SJSA1 (cell line): Measurements from ENCODE around the gene TMEM190. TPM values are rescaled to one million over a fixed set of nuclear protein-coding genes. Genes with fewer than 3 reads are reported as not detected.

Experiments used
- DNase-seq, 2 experiments: peaks; one replicate each; pipeline ENCODE4 v3.0.0-alpha.2; 2015 to 2020; ENCODE audit warnings: low spot score in 2 of 2, low read depth in 1 of 2
- H3K27ac ChIP-seq: fragments of 250-450 bp; sonication (Bioruptor Pico); 2 replicates; pipeline ENCODE4 v1.5.1; 2020; ENCODE audit warnings: mild to moderate bottlenecking, moderate library complexity
- H3K27me3 ChIP-seq: fragments of 250-450 bp; sonication (Bioruptor Pico); replicated peaks from 2 replicates; pipeline ENCODE4 v1.5.1; 2020; ENCODE audit warnings: mild to moderate bottlenecking, moderate library complexity
- H3K36me3 ChIP-seq: fragments of 250-450 bp; sonication (Bioruptor Pico); 2 replicates; pipeline ENCODE4 v1.5.1; 2020; ENCODE audit warnings: mild to moderate bottlenecking
- H3K4me1 ChIP-seq: fragments of 250-450 bp; sonication (Bioruptor Pico); replicated peaks from 2 replicates; pipeline ENCODE4 v1.6.1; 2021; ENCODE audit warnings: mild to moderate bottlenecking
- H3K4me3 ChIP-seq: fragments of 250-450 bp; sonication (Bioruptor Pico); 2 replicates; pipeline ENCODE4 v1.5.1; 2020; ENCODE audit warnings: mild to moderate bottlenecking
- H3K9me3 ChIP-seq: fragments of 250-450 bp; sonication (Bioruptor Pico); replicated peaks from 2 replicates; pipeline ENCODE4 v1.5.1; 2020; ENCODE audit warnings: mild to moderate bottlenecking
- total RNA-seq: library from RNA; depleted of rRNA; stranded (reverse); fragments of >200 nt; shearing (Covaris generic); gene quantifications from 2 replicates; pipeline ENCODE4 v1.2.3, GENCODE V29; 2014

TMEM190 gene
- total RNA-seq, 1 experiment from 2014 or later: not detected

- no peak overlapping the region for H3K4me3 ChIP-seq
- peaks cover 35% of the 10 kb centered on the region for H3K27me3 ChIP-seq
- no peak overlapping the region for H3K27ac ChIP-seq
- 0 out of 2 replicates have a peak, but pooled peaks cover 3% of the 10 kb centered on the region for H3K9me3 ChIP-seq
- DNase-seq: no peak
- no peaks in the 10 kb centered on the region for H3K36me3 ChIP-seq
- H3K4me1 ChIP-seq: peaks cover 10% of the 10 kb centered on the region
These were observed 18.1 kb upstream of the TMEM190 start for GRCh38 chr19:55358493-55358892.

- peaks cover 5% of the 10 kb centered on the region; the same call in 1 of the 2 replicates for H3K4me1 ChIP-seq
- no peaks in the 10 kb centered on the region for H3K36me3 ChIP-seq
- H3K27me3 ChIP-seq: peaks cover 30% of the 10 kb centered on the region
- H3K9me3 ChIP-seq: 0 out of 2 replicates have a peak, but pooled peaks cover 3% of the 10 kb centered on the region
- DNase-seq: no peak
- H3K4me3 ChIP-seq: no peak overlapping the region
- H3K27ac ChIP-seq: no peak overlapping the region
These were observed 17.4 kb upstream of the TMEM190 start for GRCh38 chr19:55358943-55359908.

- Histone ChIP-seq H3K27ac (no peak overlapping the region), H3K9me3 (no peaks in the 10 kb centered on the region)
These were observed 15.7 kb upstream of the TMEM190 start for GRCh38 chr19:55360902-55361301.

GRCh38 chr19:55362174-55362989 is 14.2 kb upstream of the TMEM190 start:
- no peak for DNase-seq
- Histone ChIP-seq H3K4me1 (peaks cover 17% of the 10 kb centered on the region; the same call in 1 of the 2 replicates), H3K27me3 (peaks cover 6% of the 10 kb centered on the region), H3K9me3 (no peaks in the 10 kb centered on the region), H3K4me3 (no peak overlapping the region), H3K36me3 (peaks cover 27% of the 10 kb centered on the region), H3K27ac (no peak overlapping the region)

More at GRCh38 chr19:55360902-55361301, 15.7 kb upstream of the TMEM190 start:
- DNase-seq: no peak
- Histone ChIP-seq H3K4me1 (peaks cover 14% of the 10 kb centered on the region; the same call in 1 of the 2 replicates), H3K36me3 (peaks cover 14% of the 10 kb centered on the region), H3K27me3 (peaks cover 18% of the 10 kb centered on the region), H3K4me3 (no peak overlapping the region)

GRCh38 chr19:55362990-55363716 is 13.5 kb upstream of the TMEM190 start, which contains the start of gene GARIN5B:
GARIN5B (minus strand) TSS chr19:55363260; CDS start chr19:55363066, 194 bp downstream.
- Histone ChIP-seq H3K4me3 (no peak within 1 kb of the TSS), H3K4me1 (peaks cover 17% of the 10 kb centered on the region), H3K27ac (no peak within 1 kb of the TSS), H3K27me3 (0 out of 2 replicates have a peak, but pooled peaks cover 1% of the 10 kb centered on the region), H3K36me3 (peaks cover 35% of the 10 kb centered on the region), H3K9me3 (no peaks in the 10 kb centered on the region)
- DNase-seq: no peak

- DNase-seq: no peak
- H3K36me3 ChIP-seq: peaks cover 52% of the 10 kb centered on the region
These were observed 11.4 kb upstream of the TMEM190 start for GRCh38 chr19:55365245-55365644.

GRCh38 chr19:55365964-55366363 is 10.7 kb upstream of the TMEM190 start:
- no peaks in the 10 kb centered on the region for H3K27me3 ChIP-seq
- no peaks in the 10 kb centered on the region for H3K9me3 ChIP-seq
- H3K4me1 ChIP-seq: peaks cover 39% of the 10 kb centered on the region
- no peak overlapping the region for H3K27ac ChIP-seq
- H3K4me3 ChIP-seq: no peak overlapping the region
- peaks cover 52% of the 10 kb centered on the region for H3K36me3 ChIP-seq
- DNase-seq: no peak

More at GRCh38 chr19:55365245-55365644, 11.4 kb upstream of the TMEM190 start:
- H3K27ac ChIP-seq: no peak overlapping the region
- H3K4me1 ChIP-seq: peaks cover 33% of the 10 kb centered on the region
- H3K27me3 ChIP-seq: no peaks in the 10 kb centered on the region
- no peaks in the 10 kb centered on the region for H3K9me3 ChIP-seq
- no peak overlapping the region for H3K4me3 ChIP-seq

GRCh38 chr19:55366790-55367189 is 9.8 kb upstream of the TMEM190 start:
- Histone ChIP-seq H3K4me1 (peaks cover 47% of the 10 kb centered on the region), H3K27me3 (no peaks in the 10 kb centered on the region), H3K4me3 (no peak overlapping the region), H3K36me3 (peaks cover 52% of the 10 kb centered on the region), H3K9me3 (no peaks in the 10 kb centered on the region), H3K27ac (no peak overlapping the region)
- no peak for DNase-seq

GRCh38 chr19:55368106-55368505 is 8.5 kb upstream of the TMEM190 start:
- no peak for DNase-seq
- peak overlapping the region; percentile 88 for H3K4me3 ChIP-seq
- peaks cover 52% of the 10 kb centered on the region for H3K36me3 ChIP-seq
- H3K9me3 ChIP-seq: no peaks in the 10 kb centered on the region
- H3K27me3 ChIP-seq: no peaks in the 10 kb centered on the region
- H3K27ac ChIP-seq: no peak overlapping the region
- H3K4me1 ChIP-seq: peaks cover 59% of the 10 kb centered on the region

- Histone ChIP-seq H3K9me3 (no peaks in the 10 kb centered on the region), H3K4me3 (peak overlapping the region; percentile 88), H3K27ac (peak overlapping the region; percentile 32; the same call in 1 of the 2 replicates), H3K27me3 (no peaks in the 10 kb centered on the region), H3K36me3 (peaks cover 52% of the 10 kb centered on the region), H3K4me1 (peaks cover 64% of the 10 kb centered on the region)
- peak; percentile 62 to 71 for DNase-seq
These were observed 7.7 kb upstream of the TMEM190 start for GRCh38 chr19:55368701-55369563.

- Histone ChIP-seq H3K9me3 (no peaks in the 10 kb centered on the region), H3K36me3 (peaks cover 49% of the 10 kb centered on the region), H3K27me3 (no peaks in the 10 kb centered on the region), H3K4me3 (peak overlapping the region; percentile 88), H3K4me1 (peaks cover 67% of the 10 kb centered on the region), H3K27ac (peak overlapping the region; percentile 45)
- DNase-seq: peak; percentile 73 to 88
These were observed 6.8 kb upstream of the TMEM190 start for GRCh38 chr19:55369653-55370304.
